Activated effector memory CD4-positive, alpha-beta T cell treated with anti-CD3 and anti-CD28 coated beads, Interleukin-2, amount 50 U/mL, for 16 hours (primary cell): ENCODE results near the gene P2RY2.

Source experiments
- DNase-seq: peaks from one replicate; pipeline ENCODE4 v3.0.0-alpha.2; 2020

P2RY2 gene

DNA sequence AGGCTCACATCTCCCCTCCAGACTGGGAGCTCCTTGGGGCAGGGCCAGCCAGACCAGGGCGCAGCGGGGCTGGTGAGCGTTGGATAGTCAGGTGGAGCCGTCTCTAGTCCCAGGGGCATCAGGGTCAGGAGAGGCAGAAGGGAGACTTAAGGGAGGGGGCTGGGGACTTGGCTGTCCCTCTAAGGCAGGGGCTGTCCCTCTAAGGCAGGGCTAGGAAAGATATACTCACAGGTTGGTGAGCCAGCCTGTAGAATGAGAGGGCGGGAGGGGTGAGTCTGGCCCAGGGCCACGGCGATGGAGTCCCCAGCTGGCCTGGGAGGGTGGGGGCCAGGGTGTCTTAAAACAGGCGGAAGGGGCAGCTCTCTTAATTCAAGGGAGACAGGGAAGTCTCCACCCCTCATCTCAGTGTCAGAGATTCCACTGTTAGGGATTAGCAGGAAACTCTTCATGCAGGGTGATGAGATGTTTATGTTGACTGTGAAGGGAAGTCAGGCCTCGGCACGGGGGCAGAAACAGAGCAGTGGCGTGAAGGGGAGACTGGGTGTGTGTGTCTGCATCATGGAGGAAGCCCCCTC, 11.3 kb downstream of the P2RY2 start:
- DNase-seq: peak; percentile 57

DNA sequence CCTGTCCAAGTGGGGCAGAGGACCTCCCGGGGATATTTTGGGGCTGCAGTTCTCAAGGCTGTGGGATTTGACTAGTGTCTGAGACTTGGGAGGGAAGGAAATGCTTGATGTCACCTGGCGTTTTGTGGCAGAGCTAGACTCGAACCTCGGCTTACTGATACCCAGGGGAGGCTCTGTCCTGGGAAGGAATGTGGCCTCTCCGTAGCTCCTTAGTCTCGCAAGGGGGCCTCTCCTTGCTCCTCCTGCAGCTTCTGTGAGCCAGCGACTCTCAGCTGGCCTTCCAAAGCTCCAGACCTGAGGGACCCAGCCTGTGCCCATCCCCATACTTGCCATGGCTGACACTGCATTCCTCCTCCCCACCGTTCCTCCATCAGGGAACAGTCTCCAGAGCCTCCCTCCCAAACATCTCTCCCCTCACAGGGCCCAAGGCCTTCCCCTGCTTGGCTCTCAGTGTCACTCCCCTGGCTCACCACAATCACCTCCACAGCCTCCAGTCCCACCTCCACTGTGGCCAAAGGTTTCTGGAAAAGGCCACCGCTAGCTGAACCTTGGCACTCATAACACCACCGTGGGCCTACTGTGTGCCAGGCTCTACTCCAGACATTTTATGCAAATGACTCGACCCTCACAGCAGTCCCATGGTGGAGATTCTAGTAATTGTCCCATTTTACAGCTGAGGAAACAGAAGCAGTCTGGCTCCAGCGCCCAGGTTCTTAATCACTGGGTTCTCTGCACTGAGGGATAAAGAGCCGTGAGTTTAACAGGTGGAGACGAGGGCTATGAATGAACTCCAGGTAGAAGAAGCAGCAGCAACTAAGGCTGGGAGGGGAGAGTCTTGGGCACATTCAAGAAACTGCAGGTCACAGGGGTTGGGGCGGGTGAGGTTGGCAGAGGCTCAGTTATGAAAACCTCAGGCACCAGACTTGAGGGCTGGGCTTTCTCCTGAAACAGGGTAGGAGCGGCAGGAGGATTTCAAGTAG, 12.1 kb downstream of the P2RY2 start:
- peak; percentile 51 for DNase-seq

DNA sequence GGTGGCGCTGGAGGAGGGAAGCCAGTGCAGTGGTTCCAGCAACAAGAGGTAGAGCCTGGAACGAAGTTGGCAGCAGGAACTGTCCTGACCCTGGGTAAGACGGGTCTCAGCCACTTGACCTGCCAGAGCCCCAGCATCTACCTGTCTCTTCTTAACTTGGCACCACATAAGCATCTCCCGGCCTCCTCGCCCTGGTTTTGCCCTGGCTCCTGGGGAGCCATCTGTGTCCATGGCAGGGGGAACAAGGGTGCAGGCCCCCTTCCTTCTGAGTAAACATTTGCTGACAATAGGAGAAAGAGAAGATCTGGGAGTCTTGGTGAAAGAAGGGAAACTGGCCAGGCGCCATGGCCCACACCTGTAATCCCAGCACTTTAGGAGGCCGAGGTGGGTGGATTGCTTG, 12.8 kb downstream of the P2RY2 start:
- DNase-seq: peak; percentile 44

DNA sequence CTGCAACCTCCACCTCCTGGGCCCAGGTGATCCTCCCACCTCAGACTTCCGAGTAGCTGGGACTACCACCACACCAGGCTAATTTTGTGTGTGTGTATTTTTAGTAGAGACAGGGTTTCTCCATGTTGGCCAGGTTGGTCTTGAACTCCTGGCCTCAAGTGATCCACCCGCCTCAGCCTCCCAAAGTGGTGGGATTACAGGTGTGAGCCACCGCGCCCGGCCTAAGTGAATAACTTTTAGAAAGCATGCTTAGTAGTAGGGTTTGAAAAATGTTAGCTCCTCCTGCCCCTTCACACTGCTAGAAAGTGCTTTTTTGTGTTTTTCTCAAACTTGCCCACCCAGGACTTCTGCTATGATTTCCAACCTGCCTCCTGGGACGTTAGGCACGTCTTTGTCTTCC, 14.4 kb downstream of the P2RY2 start:
- DNase-seq: peak; percentile 16

DNA sequence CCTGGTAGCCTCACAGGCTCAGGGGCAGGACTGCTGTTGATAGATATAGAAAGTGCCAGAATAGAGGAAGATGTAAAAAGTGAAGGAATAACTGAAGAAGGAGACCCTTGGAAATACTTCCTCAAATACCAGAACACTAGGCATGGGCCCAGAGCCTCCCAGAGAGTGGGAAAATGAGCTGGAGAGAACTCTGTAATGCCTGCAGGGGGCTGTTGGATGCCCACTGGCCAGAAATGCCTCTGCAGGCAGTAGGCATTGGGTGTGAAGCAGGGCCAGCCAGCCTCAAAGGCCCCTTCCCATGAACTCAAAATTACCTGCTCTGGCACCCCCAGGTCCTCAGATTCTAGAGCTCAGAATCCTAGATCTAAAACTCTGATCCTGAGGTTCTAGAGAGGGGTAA, 15.1 kb downstream of the P2RY2 start:
- peak; percentile 61 for DNase-seq

DNA sequence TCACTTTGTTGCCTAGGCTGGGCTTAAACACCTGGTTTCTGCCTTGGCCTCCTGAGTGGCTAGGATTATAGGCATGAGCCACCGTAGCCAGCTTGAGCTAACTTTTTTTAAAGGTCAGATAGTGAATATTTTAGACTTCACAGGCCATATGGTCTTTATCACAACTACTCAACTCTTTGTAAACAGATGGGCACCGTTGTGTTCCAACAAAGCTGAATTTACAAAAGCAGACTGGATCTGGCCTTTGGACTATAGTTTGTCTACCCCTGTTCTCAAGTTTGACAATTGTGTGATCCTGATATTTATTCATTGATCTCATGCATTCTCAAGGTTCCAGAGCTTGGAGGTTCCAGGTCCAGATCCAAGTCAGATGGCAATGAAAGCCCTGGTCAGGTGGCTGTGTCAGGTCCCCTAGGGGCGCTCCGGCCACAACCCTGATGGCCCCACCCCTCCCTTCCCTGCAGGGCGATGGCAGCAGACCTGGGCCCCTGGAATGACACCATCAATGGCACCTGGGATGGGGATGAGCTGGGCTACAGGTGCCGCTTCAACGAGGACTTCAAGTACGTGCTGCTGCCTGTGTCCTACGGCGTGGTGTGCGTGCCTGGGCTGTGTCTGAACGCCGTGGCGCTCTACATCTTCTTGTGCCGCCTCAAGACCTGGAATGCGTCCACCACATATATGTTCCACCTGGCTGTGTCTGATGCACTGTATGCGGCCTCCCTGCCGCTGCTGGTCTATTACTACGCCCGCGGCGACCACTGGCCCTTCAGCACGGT, 15.8 kb downstream of the P2RY2 start:
- peak; percentile 44 for DNase-seq

DNA sequence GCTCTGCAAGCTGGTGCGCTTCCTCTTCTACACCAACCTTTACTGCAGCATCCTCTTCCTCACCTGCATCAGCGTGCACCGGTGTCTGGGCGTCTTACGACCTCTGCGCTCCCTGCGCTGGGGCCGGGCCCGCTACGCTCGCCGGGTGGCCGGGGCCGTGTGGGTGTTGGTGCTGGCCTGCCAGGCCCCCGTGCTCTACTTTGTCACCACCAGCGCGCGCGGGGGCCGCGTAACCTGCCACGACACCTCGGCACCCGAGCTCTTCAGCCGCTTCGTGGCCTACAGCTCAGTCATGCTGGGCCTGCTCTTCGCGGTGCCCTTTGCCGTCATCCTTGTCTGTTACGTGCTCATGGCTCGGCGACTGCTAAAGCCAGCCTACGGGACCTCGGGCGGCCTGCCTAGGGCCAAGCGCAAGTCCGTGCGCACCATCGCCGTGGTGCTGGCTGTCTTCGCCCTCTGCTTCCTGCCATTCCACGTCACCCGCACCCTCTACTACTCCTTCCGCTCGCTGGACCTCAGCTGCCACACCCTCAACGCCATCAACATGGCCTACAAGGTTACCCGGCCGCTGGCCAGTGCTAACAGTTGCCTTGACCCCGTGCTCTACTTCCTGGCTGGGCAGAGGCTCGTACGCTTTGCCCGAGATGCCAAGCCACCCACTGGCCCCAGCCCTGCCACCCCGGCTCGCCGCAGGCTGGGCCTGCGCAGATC, 16.5 kb downstream of the P2RY2 start:
- DNase-seq: peak; percentile 54

DNA sequence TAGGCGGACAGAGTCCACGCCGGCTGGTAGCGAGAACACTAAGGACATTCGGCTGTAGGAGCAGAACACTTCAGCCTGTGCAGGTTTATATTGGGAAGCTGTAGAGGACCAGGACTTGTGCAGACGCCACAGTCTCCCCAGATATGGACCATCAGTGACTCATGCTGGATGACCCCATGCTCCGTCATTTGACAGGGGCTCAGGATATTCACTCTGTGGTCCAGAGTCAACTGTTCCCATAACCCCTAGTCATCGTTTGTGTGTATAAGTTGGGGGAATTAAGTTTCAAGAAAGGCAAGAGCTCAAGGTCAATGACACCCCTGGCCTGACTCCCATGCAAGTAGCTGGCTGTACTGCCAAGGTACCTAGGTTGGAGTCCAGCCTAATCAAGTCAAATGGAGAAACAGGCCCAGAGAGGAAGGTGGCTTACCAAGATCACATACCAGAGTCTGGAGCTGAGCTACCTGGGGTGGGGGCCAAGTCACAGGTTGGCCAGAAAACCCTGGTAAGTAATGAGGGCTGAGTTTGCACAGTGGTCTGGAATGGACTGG, 17.2 kb downstream of the P2RY2 start:
- no peak for DNase-seq

DNA sequence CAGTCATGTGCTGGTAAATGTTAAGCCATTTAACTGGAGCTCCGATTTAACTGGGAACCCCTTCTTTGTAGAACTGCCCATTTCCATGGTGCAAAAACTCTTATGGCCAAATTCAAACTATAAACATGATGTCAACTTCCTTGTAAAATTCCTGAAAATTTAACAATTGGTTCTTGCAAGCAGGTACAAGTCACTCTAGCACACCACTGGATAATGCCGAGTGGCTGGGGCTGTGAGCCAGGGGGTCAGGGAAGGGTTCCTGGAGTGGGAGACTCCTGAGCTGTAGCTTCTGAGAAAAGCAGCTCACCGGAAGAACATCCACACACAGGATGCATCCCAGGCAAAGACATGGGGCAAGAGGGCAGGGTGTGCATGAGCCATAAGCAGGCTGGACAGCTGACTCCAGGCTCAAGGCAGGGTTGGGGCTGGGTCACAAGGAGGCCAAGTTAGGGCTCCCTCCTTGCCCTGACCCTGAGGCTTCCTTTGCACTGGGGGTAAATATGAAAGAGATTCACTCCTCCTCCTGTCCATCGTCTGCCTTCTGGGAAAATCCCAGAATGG, 18.2 kb downstream of the P2RY2 start:
- DNase-seq: no peak

DNA sequence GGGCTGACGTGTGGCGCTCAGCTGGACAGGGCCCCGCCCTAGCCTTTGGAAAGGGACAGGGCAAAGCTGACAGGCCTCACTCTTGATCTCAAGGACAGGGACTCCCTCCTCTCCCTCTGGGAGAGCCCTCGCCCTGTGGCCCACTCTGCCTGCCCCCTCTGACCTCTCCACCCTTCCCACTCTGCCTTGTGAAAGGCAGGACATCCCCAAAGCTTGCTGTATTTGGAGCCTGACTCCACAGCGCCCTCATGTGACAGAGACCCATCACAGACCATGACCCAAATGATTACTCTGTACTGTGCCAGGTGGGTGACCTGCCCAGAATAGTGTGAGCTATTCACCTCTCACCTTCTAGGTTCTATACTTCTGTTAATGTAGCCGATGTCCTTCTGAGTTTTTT, 18.8 kb downstream of the P2RY2 start:
- DNase-seq: no peak

DNA sequence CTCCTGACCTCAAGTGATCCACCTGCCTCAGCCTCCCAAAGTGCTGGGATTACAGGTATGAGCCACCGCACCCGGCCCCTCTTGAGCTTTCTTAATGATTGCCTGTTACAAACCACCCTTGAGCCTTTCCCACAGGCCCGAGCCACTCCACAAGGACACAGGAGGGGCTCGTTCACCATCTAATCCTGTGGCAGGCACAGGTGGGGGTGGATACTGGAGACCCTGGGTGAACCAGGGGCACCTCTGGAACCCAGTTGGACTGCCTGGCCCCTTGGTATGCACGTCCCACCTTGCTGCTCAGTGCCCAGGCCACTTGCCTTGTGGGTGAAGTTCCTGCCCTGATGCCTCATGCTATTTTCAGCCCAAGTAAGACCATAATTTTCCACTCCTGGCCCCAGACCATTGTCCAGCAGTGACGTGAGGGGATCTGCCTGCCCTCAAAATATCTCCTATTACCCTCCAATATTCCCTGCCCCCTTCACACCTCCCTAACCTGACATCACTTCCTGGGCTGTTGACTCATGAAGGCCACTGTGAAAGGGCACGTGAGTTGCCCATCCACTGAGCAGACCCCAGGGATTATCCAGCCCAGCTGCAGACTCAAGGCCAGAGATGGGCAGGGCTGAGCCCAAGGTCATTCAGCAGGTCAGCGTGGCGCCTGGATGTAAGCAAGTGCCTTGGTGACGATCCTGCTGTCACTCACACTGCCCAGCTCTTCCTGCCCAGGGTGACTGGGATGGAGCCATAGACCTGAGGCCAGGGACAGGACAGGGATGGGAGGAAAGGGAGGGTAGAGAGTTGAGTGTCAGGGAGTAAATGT, 19.6 kb downstream of the P2RY2 start:
- DNase-seq: no peak

DNA sequence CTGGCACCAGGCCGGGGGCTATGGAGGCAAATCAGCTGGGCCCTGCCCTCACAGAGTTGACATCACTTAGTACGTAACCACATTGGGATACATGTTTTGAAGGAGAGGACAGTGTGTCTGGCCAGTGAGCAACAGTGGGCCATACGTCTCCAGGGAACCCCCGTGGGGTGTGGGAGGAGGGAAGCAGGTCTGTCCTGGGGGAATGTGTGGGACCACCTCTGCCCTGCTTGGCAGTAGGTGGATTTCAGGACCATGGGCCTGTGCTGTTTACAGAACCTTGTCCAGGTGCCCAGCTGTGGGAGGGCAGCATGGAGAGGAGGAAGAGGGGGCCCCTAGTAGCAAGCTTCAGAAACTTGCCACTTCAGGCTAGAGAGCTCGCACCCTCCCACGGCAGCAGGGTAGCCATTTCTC, 21.0 kb downstream of the P2RY2 start:
- peak; percentile 56 for DNase-seq

DNA sequence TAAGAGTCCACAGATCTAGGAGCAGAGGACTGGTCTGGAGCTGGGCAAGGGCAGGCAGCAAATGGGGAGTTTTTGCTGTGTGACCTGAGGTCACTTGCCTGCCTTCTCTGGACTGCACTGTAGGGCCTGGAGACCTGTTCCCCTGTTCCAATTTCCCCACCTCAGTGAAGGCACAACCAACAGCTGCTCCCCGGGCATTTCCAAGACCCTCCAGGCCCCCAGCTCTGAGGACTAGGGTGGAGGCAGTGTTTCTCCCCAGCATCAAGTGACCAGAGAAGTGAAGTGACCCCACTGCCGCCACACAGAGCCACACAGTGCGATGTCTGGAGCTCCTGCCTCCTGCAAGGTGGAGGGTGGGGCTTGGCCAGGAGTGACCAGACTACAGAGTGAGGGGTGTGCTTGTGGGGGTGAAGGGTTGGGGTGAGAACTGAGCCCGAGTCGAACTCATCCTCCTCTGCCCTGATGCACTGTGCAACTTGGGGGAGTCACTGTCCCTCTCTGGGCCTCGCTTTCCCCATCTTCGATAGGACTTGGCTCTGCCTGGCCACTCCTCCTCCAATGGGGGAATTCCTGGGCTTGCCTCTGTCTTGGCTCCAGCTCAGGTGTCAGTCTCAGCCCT, 21.6 kb downstream of the P2RY2 start:
- peak; percentile 34 for DNase-seq

DNA sequence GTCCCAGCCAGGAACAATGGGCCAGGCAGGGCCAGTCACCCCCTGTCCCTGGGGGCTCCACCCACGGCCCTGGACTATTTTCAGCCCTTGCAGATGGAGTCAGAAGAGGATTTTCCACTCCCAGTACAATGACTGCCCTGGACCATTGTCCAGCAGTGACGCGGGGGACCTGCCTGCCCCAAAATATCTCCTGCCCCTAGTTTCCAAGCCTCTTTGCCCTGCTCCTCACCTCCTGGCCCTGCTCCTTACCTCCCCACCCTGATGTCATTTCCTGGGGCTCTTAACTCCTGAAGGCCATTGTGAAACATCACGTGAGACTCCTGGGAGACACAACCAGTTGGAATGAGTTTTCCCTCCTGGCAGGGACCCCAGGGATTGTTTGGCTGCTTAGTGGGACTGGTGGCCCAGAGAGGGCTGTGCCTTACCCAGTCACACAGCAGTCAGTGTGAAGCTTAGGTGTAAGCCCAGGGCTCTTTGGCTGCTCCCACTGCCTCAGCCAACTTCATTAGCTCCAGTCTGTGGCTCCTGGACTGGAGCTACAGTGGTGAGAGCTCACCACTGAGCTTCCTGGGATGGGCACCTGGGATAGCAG, 22.2 kb downstream of the P2RY2 start:
- peak; percentile 22 for DNase-seq

DNA sequence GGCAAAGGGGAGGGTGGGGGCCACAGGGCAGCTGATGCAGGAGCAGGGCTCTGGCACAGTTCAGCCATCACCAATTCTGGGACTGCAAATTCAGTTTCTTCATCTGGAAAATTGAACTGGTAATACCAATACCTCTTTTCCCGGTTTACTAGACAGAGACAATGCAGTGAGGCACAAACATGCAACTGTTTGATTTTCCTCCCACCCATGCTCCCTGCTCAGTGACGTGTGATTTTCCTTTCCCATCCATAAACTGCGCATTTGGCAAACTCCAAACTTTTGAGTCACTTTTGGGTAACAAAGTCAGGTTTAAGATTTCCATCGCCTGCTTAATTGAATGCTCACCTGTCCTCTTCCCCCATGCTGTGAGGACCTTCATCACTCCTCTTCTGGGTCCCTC, 23.2 kb downstream of the P2RY2 start:
- DNase-seq: no peak

DNA sequence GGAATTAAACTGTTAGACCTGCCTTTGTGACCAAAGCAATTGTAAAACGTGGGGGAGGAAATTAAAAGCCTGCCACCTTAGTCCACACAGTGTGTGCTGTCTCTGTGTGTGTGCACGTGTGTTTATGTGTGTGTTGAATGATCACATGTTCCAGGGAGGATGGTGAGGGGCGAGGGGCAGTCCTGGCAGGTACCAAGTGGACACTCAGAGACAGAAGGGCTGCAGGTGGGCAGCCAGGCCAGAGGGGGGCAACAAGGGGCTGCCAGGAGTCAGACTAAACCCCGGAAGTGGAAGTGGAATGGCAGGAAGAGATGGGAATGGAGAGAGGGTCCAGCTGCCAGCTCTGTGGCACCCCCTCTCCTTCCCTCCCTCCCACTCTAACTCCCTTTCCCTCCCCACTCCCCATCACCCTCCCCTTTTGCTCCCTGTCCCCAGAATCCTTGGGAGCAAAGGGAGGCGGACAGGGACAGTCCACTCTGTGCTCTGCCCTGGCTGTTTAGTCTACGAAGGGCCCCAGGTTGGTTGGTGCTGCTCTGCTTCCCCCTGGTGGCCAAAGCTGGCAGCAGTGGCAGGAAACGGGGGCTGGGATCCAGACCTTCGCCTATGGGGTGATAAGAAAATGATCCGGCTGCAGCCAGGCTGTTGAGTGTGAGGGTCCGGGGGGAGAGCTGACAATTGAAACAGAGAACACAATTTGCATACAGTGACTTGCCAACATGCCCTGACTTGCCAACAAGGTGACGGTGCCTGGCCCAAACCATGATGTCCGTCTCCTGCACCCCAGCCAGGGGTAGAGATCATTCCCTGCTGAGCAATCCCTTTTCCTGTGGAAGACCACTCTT, 24.4 kb downstream of the P2RY2 start:
- peak; percentile 89 for DNase-seq

DNA sequence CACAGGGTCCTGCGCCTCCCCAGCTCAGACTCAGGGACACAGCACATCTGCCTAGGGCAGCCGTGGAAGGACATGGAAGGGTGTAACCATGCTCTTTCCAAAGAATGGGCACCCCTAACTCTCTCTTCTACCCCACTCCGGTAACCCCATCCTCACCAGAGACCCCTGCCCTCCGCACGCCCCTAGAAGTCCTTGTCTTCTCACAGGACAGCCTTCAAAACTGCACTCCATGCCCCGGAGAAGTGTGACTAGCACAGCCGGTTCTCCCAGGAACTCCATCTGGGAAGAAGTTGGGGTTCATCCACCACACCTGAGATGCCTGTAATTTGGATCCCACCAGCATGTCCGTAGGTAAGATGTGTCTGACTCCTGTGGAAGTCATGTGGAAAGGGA, 25.0 kb downstream of the P2RY2 start:
- DNase-seq: peak; percentile 43

DNA sequence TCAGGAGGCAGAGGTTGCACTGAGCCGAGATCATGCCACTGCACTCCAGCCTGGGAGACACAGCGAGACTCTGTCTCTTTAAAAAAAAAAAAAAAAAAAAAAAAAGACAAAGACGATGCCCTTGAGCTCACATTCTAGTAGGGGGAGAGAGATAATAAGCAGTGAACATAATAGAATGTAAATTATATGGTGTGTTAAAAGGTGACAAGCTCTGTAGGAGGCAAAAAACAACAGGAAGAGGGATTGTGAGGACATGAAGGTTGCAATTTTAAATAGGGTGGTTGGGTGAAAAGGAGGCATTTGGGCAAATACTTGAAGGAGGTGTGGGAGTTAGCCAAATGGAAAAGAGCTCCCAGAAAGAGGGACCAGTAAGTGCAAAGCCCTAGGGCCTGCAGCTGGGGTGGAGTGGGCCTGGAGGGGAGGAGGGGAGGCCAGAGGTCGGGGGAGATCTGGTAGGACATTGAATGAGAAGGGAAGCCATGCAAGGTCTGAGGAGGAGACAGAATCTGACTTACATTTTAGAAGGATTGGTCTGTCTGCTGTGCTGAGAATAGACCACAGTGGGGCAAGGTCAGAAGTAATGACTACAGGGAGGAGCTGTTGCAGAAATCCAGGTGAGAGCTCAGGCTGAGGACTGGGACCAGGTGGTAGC, 26.6 kb downstream of the P2RY2 start:
- peak; percentile 24 for DNase-seq

DNA sequence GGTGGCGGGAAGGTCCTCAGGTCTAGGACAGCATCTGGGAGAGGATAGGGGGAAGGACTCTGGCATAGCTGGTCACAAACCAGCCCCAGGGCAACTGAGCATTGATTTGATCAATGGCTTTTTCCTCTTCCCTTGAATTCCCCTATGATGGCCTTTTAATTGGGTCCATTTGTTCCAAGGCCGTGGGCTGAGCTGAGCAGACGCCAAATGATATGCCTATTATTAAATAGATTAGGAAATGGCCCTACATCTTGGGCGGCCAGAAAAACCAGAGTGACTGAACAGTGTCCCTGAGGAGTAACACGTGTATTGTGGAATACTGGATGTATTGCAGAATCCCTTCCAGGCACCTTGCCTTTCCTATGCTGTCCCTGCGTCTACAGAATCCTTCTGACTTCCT, 27.4 kb downstream of the P2RY2 start:
- DNase-seq: no peak
